ENCODE data around the gene RARG.

The RARG gene

DNA sequence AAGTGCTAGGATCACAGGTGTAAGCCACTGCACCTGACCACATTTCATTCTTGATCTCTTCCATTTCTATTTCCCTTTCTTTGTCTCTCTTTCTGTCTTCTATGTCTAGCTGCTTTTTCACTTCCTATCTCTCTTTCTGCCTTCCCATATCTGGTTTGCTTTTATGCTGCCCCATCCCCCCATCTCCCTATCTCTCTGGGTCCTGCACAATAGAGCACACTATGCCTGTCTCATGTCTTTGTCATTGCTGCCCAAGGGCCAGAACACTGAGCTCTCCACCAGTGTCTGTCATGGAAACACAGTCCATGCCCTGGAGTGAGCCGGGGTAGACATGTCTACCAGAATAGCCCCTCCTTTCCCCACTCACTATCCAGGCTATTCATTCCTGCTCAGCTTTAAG lies 12.3 kb upstream of the RARG start:
- DNase-seq (ENCODE audit: low read depth): no peak

DNA sequence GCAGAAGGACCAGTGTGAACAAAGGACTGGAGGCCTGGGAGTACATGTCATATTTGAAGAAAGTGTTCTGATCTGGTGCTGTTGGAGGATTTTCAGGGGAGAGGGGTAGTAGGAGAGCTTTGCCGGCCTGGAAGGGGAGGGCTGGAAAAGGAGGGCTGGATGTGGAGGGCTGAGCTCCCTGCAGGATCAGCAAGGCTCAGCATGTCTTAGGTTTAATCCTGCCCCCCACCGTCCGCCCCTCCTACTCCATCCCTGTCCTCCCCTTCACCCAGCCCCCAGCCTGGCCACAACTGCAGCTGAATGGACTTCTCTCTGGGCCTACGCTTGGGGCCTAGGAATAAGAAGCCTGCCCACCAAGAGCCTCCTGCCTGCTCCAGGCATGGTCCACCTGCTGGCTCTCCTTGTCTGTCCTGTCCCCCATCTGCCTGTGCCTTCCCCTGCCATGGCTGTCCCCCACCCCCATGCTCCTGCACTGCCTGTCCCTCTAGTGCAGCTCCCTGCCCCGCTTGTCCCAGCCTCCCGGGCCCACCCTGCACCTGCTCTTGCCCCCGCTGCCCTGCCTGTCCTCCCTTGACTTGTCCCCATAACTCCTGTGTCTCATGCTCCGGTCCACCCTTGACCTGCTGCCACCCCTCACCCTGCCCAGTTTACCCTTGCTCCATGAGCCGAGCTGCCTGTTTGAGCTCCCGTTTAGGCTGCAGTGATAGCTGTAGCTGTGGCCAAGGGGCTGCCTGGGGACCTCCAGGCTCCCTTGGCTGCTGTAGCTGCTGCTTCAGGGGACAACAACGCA lies 9.8 kb upstream of the RARG start:
- no peak for DNase-seq (ENCODE audit: low read depth)

DNA sequence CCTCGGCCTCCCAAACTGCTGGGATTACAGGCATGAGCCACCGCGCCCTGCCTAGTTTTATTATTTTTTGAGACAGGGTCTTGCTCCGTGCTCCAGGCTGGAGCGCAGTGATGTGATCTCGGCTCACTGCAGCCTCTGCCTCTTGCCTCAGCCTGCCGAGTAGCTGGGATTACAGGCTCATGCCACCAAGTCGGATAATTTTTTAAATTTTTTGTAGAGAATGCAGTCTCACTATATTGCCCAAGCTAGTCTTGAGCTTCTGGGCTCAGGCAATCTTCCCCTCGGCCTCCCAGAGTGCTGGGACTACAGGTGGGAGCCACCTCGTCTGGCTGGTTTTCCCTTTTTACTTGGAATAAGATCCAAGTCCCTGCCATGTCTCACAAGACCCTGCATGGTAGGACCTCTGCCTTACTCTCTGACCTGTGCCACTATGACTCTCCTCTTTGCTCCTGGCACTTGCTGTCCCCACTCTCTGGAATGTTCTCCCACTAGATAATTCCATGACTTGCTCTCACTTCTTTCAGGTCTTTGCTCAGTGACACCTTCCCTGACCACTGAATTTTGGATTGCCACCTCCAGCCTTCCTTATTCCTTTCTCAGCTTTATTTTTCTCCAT lies 7.7 kb upstream of the RARG start:
- DNase-seq (ENCODE audit: low read depth): no peak

DNA sequence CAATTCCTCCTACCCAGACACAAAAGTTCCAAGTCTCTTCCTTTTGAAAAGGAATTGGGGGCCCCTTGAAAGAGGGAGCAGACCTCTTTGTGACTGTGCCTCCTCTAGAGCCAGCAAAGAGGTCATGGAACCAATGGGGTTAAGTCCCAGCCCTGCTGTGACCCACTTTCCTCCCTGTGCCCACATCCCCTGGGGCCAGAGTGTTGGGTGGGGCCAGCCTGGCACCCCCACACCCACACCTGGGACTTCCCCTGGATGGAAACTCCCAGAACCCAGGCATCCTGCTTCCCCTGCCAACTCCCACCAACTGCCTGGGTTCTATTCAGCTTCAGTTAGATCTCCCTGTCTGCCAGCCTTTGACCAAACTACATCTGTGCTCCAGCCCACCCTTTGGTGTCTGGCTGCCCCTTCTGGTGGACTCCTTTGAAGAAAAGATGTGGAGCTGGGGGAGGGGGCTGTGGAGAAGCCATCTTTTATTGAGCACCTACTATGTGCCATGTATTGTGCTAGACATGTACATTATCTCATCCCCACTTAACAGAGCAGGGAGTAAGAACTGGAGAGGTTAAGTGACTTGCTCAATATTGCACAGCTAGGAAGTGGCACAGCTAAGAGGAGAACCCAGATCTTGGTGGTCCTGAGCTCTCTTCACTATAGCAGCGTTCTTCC lies 4.6 kb upstream of the RARG start:
- DNase-seq (ENCODE audit: low read depth): peak; percentile 35

DNA sequence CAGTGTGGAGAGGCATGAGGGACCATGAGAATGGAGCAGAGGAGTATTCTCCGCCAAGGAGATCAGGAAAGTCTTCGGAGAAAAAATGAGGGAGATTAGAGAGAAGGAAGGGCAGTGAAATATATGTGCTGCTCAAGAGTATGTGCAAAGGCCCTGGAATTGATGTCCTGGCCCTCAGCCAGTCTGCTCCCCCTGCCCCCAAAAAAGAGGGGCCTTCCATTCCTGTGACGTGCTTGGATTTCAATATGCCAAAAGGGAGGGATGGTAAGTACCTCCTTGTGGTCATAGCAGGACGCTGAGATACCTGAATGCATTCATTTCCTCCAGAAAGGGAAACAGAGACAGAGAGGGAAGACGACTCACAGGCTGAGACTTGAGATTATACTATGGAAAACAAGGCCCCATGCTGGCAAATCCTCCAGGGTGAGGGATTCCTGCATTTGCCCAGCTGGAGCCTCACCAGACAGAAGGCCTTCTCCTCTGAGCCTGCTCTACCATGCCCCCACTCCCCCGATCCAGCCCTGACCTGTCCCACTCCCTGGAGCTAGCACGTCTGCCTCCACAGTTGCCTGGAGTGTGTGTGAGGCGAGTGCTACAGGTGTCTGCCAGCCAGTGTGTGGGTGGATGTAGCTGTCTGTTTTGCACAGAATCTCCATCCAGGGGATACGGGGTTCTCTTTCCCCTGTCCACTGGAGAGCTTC lies 3.9 kb upstream of the RARG start:
- DNase-seq (ENCODE audit: low read depth): no peak

DNA sequence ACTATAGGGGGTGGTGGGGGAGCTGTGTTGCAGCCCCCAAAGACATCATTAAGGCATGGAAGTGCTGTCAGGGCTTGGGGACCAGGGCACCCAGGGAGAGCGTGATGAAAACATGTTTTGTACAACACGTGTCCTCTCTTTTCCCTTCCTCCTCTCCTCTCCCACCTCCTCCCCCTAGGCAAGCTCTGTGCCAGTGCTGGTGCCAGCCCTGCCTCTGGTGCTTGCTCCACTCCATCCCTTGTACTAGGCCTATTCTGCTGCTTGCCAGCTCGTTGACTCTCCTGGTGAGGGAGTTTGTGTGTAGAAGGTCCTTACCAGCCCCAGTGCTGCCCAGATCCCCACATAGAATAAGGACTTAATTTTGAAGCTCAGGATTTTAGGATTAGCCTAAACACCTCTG lies 3.2 kb upstream of the RARG start:
- DNase-seq (ENCODE audit: low read depth): no peak

DNA sequence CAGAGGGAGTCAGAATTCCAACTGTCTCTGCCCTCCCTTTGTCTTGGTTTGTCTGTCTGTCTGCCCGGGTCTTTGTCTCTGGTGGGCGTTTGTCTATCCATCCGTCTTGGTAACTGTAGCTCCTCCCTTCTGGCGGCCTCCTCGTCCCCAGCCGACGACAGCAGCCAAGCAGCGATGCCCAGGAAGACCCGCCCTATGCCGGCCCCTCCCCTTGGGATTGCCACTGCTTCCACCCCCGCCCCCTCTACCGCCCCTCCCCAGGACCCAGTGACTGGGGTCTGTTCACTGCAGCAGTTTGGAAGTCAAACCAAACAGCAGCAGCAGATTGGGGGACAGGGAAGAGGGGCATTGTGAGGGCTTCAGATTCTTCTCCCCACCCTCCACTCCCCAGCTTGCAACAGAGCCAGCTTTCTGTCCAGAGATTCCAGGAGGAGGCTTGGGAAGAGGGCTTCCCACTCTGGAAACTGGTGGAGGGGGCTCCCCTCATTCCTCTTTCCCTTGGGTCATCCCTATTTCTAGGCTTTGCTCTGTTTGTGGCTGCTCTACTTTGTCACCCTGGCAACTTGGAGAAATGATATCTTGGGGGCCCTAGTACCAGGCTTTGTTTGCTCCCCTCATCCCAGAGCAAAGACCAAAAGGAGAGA lies 2.4 kb upstream of the RARG start:
- DNase-seq (ENCODE audit: low read depth): no peak

DNA sequence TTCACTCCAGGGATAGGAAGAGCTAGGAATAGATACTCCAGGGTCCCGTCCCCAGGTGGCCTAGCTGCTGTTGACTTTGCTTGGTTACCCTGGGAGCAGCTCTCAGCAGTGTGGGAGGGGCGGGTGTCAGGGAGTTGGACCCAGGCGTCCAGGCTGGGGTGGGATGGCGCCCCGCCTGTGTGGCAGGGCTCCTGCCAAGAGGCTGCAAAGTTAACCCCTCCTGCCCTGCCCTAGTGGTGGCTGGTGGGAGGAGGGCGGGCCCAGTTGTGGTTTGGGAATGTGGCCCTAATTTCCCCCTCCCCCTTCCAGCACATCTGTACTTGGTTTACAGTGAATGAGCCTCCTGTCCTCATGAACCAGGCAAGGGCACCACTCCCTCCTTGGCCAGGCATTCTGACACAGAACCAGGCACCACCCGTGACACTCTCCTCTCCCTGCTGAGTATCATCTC lies 1.7 kb upstream of the RARG start:
- DNase-seq (ENCODE audit: low read depth): no peak

DNA sequence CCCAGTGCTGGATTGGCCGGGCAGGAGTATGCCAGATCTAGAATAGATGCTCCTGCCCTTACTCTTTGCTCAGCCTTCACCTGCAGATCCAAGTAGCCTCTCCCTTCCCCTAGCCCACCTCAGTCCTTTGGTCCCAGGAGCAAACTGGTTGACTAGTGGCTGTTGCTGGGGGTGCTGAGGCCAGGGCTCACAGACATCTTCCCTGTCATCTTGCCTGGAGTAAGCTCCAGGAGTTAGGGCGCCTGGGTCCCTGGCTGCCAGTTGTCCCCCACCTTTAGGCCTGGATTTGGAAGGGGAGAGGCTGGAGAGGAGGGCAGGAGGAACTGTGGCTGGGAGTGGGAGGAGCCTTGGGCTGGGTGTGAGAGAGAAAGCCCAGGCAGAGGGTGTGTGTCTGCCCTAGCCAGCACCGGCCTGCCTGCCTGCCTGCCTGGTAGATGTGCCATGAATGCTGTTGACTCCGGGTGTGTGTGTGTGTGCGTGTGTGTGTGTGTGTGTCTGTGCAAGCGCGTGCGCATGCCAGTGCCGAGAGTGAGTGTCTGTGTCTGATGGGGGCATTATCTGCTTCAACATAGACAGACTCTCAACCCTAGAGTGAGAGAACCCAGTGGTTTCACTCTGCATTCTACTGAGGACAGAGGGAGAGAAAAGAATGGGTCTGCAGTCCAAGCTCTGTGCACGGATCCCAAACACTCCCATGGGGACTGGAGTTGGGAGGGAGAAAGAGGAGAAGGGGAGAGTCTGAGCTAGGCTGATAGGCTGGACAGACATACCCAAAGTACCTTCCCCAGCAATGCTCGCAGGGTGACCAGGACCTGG lies 845 bp upstream of the RARG start:
- DNase-seq (ENCODE audit: low read depth): no peak

DNA sequence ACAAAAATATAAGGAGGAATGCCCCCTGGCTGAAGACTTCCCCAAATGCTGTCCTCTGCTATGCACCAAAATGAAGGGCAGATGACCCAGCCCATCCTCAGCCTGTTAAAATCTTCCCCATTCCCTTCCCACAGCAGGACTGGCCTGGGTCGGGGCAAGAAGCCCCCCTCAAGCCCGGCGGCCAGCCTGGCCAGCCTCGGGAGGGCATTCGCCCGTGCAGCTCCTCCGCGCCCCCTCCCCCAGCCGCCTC lies 413 bp downstream of the RARG start:
- DNase-seq (ENCODE audit: low read depth): no peak

DNA sequence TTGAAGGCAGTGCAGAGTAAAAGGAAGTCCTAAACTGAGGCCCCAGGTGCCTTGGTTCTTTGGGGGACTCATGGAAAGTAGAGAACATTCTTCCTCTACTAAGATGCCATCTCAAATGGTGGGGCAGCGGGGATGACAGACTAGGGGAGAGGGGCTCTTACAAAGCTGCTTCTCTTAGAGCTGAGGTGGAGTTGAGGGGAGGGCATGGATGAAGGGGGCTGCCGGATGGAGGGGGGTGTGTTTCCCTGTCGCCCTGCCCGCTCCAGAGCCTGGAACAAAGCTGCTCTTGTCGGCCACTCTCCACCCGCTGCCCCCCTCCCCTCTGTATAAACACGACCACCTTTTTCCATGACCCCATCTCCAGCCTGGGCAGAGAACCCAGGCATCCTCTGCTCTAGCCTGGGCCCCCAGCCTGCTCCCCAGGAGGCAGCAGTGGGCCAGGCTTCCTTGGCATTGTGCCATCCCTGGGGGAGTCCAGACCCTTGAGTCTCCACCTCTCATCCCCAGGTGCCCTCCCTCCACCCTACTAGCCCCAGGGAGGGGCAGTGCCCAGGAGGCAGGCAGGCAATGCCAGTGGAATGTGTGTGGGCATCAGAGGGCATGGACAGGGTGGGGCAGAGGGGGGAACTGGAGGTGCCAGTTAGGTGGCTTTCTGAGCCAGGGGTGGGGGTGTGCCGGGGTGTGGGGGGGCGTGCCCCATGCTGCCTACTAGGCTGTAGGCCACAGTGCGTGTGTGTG lies 1.7 kb downstream of the RARG start:
- no peak for DNase-seq (ENCODE audit: low read depth)

DNA sequence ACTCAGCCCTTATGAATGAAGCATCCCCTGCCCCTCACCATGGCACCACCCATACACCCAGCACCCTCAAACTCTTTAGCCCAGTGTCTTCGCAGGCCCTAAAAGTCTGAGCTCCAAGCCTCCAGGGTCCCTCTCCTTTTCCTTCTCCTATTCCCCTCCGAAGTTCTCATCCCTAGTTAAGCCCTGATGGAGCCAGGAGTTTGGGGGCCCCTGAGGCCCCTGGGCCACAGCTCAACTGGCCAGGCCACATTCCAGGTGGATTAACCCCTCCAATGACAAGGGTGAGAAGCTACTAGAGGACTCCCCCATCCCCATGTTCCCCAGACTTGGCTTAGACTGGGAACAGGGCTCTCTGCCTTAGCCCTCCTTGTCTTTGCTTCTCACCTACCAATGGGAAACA lies 2.6 kb downstream of the RARG start:
- DNase-seq (ENCODE audit: low read depth): no peak

DNA sequence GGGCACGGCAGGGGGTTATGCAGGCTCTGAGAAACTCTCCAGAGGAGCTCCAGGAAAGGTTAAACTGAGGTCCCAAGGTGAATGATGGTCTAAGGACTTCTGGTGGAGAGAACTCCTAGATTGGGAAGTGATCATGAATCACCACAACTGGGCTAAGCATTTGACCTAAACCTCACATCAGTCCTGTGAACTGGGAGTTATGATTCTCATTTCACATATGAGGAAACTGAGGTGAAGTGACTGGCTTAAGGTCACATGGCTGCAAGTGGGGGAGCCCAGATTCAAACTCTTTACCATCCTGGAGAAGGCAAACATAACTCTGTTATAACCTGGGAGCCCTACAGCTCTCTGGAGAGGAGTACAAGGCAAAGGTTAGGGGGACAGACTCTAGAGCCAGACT lies 4.2 kb downstream of the RARG start:
- no peak for DNase-seq (ENCODE audit: low read depth)

DNA sequence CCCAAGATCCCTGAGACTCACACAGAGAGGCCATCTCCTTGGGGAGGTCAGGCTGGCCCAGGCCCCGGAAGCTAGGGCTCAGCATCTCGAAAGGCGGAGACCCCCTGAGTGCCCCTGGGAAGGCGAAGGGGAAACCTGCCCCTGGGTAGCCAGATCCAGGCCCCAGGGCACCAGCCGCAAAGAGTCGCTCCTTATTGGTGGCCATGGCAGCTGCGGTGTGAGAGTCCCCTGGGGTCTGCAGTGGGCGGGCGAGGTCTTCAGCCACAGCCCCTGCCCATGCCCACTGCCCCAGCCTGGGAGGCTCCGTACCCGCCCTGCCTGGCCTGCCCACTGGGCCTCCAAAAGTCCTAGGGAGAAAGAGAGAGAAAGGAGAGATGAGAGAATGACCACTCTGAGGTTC lies 4.7 kb downstream of the RARG start:
- no peak for DNase-seq (ENCODE audit: low read depth)

DNA sequence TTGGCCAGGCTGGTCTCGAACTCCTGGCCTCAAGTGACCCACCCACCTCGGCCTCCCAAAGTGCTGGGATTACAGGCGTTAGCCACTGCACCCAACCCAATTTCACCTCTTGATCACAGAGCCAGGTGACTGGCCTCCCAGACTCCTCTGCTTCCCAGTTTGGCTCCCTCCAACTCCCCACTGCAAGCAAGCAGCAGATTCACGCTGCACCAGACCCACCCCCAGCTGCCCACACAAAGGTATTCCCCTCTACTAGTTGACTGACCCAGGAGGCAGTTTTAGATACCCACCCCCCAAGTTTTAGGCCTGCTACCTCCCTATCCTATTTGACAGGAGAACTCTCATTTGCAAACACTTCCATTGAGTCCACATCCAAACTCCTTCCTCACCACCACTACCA lies 5.2 kb downstream of the RARG start:
- DNase-seq (ENCODE audit: low read depth): no peak

DNA sequence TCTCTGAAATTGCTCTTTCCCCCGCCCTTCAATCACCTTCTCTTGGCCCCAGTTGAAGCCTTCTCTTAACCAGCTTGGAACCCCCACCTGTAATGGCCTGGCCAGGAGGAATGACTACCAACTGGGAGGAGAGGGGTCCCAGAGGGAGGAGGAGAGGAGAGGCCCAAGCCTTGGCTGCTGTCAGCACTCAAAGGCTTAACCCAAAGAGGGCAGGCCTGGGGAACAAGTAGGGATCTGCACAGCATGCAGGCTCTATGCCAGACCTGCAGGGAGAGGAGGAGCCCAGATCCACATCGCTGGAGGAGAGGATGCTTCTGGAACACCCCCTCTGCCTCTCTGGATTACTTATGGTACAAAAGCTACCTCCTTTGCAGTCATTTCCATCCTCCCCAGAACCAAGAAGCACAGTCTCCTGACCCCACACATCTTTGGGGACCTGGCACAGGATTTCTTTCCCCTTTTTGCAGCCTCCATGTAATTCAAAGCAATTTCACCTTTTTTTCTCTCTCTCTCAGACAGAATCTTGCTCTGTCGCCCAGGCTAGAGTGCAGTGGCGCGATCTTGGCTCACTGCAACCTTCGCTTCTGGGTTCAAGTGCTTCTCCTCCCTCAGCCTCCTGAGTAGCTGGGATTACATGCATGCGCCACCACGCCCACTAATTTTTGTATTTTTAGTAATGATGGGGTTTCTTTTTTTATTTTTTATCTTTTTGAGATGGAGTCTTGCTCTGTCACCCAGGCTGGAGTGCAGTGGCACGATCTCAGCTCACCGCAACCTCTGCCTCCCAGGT lies 6.2 kb downstream of the RARG start:
- DNase-seq (ENCODE audit: low read depth): no peak

DNA sequence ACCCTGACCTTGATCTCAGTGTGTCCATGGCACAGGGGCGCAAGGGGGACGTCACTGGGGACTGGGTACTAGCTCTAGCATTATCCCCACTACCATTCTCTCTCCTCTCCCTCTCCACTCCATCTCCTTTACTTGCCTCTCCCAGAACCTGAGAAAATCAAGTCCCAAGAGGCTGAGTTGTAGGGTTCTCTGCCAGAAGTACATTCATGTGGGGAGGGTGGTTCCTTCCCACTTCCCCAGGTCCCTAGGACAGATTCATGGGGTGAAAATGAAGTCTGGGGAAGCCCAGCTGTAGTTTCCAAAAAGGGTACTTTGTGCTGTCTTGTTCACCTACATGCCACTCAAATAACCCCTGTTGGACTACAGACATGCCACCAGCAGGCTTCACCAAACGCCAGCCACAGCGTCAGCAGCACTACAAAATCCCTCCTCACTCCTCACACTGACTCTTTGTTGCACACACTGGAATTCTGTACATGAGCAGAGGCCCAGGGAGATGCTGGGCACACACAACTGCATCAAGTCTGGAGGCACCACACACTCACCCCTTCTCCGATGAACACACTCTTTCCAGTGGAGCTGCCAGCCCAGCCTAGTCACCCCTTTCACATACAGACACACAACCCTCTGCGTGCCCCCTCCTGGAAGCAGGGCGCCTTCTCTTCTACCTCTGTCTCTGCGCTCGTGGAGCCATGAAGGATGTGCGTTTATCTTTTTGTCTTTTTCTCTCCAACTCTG lies 6.9 kb downstream of the RARG start:
- DNase-seq (ENCODE audit: low read depth): no peak

DNA sequence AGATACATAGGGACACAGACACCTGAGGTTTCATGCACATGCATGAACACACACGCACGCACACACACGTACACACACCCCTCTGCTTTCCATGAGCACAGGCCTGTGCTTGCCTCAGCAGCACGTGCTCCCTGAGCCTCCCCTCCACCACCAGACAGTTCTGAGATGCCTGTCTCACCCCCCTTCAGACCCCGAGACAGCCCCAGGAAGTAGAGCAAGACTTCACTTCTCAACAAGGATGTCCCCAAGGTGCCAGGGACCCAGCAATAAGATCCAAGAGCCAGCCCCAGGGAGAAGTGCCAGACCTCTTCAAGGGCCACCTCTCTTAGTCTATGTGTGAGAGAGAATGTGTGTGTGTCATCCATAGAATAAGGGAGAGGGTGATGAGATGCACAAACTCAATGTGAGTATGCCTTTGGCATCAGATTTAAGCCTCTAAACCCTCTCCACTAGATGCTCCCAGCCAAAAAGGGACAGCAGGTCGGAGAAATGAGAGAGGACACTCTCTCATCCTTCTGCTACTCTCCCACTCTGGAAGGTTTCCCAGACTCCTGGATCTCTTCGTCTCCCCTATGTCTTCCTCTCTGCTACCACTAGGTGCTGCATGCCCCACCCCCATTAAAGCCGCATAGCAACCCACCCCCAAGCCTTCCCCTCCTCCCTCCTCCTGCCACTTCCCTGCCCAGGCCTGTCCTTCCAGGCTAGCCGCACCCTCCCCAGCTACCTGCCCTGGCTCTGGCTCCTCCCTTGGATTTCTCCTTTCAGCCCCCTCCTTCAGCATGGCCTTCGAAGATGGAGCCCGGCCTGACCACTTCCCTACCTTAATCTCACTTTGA lies 7.7 kb downstream of the RARG start:
- DNase-seq (ENCODE audit: low read depth): no peak
